HTERT RPE-1 (cell line): ENCODE measurements around the gene FBLN5.
"Not testable (repeated sequence)": the region's sequence is repeated elsewhere in the genome, so short reads cannot be mapped to it uniquely, and the experiment has no call there.

Experiments
- in situ Hi-C: fragments of 300-500 bp; cut with MboI; formaldehyde crosslinking; loops from 4 replicates; pipeline ENCODE4 v1.14.3; 2020; ENCODE audit warnings: low sequenced_read_pairs

FBLN5 gene

DNA sequence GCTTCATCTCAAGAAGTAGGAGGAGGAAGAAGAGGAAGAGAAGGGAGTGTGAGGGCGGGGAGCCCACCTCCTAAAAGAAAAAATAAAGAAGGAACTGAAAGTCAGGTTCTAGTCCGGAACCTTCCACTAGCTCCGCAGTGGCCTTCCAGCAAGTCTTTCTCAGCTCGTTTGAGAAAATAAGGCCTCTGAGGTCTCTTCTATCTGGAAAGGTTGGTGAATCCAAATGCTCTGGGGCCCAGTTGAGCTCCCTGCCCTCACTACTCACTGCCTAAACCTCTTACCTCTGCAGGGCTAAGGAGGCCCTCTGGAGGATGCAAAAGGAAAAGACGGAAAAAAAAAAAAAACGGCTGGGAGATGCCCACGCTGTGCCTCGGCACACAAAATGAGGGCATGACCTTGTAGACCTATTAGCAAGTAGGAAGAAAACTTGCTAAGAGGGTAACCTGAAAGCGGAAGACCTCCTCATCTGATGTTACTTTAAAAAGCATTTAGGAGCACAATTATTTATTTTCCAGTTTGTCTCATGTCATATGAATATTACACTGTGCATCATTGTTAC is 35.9 kb downstream of the FBLN5 start:
- in situ Hi-C loops, result no loop called here

DNA sequence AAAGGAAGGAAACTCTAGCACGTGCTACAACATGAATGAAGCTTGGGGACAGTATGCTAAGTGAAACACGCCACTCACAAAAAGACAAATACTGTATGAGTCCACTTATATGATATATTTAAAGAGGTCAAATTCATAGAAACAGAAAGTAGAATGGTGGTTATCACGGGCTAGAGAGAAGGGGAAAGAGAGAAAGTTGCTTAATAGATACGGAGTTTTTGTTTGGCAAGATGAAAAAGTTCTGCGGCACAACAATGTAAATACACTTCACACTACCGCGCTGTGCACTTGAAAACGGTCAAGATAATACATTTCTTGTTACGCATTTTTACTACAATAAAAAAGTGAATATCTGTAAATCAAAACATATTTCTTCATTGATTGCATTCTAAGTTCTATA is 37.3 kb downstream of the FBLN5 start:
- in situ Hi-C loops, result no loop called here

DNA sequence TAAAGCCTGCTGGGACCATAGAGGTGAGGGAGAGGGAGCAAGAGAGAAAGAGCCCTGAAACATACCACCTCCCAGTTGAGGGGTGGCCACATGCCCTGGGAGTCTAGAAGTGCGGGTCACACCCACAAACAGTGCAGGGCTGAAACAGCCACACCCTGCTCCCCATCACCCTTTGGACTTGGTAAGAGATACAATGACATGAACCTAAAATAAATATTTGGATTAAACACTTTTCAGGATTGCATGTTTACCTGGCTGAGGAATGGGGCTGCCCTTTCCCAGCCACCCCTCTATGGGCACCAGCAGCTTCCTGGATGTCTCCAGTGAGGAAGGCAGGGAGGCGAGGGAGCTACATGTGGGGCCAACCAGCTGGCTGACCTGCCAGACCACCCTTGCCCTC is 41.1 kb downstream of the FBLN5 start:
- in situ Hi-C loops, result no loop called here

DNA sequence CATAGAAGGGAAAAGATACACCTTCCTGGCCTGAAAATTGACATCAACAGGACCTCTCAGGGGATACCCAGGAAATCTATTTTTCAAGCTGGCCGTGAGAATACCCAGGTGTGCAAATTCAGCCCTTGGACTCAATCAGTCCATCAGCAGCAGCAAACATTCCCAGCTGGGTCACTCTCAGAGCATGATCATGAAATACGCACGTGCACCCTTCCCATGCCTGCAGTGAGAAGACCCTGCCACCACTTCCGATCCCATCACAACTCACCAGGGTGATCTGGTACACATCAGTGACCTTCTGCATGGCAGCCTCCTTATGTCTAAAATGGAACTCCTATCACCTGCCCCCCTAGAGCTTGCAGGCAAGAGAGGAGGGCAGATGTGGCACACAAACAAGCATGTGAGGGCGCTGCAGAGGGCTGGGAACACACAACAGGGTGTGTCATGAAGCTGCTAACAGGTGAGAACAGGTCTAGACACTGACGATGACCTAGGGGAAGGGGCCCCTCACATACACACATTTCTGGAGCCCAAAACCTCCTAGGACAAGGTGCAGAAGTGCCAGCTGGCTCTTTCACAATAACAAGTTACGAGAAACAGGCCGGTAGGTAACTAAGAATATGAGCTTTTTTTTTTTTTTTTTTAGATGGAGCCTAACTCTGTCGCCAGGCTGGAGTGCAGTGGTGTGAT is 42.4 kb downstream of the FBLN5 start:
- in situ Hi-C loops, result no loop called here

DNA sequence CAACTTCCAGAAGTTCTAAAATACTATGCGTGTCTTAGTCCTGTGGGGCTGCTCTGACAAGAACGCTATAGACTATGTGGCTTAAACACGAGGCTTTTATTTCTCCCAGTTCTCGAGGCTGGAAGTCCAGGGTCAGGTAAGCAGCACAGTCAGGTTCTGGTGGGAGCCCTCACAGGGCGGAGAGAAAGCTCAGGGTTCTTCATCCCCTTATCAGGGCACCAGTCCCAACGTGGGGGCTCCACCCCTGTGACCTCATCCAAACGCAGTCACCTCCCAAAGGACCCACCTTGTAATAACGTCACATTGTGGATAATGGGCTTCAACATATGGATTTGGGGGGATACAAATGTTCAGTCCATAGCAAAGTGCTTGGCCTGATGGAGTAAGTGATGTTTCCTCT is 43.0 kb downstream of the FBLN5 start:
- in situ Hi-C loops, result no loop called here

DNA sequence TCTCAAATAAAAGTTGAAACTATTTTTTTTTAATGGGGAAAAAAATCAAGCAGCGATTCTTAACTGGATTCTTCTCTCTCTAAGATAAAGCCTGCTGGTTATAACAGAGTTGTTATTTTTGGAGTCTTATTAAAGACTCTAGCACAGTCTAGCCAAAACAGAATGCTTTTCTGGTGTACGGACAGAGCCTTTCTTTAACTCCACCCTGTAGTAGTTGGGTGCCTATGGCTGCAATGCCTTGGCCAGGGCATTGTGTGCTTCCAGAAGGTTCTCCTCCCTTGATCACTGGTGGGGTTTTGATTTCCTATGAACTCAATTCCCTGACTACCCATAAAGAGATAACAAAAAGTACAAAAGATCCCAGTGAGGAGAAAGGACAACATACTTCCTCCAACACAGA is 44.4 kb downstream of the FBLN5 start:
- in situ Hi-C loops, result no loop called here

DNA sequence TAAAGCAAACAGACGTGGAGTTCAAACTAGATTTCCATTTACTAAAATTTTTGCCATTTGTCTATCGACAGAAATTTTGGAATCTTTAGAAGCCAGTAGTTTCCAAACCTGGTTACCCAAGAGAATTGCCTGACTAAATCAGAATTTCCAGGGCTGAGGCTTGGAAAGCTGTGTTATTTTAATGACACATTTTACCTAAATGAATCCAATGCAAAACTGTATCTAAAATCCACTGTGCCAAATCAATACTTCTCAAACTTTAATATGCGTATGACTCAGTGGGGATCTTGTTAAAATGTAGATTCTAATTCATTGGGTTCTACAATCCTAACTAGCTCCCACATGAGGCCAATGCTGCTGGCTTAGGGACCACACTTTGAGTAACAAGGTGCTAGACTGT is 45.2 kb downstream of the FBLN5 start:
- in situ Hi-C loops, result no loop called here

DNA sequence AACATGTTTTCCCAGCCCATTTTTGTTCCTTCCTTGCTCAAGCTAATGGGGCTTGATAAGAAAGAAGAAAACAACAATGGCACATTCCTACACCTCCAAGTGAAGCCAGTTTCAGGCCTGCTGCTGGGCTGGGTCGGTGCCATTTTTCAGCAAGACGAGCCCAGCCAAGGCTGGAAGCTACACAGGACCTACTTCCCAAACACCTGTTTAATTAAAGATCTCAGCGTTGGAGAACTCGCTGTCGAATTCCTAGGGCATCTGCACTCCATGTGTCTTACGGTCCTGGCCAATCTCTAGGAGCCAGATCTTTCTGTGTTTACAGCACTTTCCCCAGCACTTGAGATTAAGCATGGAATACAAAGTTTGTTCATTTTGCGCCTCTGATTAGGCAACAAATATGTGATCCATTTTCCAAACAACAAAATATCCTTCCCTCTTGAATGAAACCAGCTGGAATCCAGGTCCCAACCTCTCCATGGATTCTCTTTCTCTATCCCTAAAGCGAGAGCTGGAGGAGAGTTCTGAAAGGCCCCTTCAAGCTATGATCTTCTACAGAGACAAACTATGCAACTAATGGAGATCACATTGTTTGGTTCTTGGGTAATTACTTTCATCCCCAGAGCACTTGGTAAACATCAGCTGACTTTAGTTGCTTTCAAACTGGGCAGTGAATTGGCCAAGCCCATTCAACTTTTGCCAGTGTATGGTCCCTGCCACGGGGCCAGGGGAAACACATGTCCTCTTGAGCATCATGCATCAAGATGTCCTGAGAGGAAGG is 45.9 kb downstream of the FBLN5 start:
- in situ Hi-C loops, result no loop called here

DNA sequence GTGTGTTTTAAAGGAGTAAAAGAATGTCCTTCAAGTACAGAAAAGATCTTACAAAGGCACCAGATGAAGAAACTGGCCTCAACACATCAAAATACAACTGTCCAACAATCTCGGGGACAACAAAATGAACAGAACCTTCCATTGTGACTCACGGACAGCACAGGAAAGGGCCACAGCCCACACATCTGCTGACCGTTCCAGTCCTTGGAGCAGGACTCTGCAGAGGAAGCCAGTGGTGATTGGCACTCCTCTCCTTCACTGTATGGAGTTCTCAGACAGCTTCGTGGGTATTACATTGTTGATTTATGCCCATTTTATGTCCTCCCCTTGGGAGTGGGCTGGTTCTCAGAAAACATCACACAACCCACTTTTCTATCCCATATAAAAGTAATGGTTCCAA is 47.7 kb downstream of the FBLN5 start:
- in situ Hi-C loops, result no loop called here

DNA sequence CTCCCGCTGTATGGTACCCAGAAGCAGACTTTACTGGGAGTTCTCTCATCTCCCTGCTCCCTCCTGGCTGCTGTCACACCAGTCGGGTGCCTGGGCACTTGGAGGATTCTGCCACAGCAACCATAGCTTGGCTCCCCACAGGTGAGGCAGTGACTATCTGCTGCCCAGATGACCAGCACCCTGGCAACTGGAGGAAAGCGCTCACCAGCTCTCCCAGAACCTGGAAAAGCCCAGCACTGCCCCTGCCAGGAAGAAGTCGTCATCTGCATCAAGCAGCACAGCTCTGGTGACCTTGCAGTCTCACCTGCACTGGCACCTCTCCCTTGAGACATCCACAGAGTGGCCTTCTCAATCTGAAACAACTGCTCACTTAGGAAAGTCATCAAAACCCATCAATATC is 48.3 kb downstream of the FBLN5 start:
- in situ Hi-C loops, result no loop called here

DNA sequence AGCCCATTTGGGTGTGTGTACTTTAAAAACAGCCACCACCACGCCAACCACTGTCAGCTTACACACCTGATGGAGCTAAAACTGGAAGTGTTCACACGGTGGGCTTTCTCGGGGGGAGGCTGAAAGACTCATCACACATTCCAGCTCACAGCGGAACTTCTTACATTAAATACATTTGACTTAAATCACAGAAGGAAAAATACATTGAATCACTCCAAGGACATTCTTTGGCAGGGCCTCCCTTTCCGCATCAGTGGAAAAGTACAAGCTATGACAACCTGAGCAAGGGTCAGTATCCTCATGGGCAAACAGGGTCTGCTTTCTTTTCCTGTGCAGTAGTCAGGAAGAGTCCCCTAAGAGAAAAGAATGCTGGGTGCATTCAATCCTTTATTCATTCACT is 49.1 kb downstream of the FBLN5 start:
- in situ Hi-C loops, result no loop called here

DNA sequence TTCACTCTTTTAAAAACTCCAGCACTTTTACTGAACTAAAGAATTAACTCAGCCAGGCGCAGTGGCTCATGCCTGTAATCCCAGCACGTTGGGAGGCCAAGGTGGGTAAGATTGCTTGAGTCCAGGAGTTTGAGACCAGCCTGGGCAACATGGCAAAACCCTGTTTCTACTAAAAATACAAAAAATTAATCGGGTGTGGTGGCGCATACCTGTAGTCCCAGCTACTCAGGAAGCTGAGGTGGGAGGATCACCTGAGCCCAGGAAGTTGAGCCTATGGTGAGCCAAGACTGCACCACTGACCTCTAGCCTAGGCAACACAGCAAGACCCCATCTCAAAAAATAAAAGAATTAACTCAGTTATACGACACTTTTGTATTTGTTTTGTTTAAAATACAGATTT is 49.8 kb downstream of the FBLN5 start:
- in situ Hi-C loops, result not testable (repeated sequence)

DNA sequence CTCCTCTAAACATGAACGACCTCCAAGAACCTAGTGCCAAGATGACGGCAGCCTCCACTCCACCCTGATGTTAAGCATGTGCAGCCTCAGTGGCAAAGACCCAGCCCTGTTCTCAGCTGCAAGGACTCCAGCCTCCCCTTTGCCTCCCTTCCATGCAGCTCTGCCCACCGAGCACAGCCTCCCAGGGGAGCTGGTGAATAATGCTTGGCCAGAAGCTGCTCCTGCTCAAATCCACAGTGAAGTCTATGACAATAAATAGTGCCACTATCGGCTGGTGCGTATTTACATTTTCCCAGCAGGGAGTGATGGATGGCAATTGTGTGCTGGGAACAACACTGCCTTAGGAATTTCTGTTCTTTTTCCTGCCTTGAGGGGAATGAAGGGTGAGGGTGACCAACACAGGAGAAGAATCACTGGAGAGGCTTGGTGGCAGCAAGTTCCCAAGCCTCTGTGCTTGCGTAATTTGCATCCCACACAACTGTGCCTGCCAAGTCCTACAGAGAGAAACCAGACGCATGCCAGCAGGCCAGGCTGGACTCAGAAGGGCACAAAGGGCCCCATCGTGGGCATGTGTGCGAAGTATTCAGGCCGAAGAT is 50.3 kb downstream of the FBLN5 start:
- in situ Hi-C loops, result no loop called here

DNA sequence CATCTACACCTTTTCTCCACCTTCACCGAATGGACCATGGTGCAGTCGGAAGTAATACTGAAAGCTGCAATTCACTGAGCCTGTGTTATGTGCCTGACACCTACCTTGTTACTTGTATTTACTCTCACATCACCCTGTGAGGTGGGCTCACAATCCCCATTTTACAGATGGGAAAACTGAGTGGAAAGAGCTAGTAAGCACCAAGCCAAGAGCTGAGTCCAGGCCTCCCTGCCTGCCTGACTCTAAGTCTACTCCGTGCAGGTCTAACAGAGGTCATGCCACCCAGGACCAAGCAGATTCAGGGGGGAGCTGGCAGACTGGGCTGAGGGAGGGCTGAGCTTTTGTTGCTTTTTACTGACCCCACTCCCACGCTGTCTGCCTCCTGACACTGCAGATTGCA is 51.1 kb downstream of the FBLN5 start:
- in situ Hi-C loops, result no loop called here

DNA sequence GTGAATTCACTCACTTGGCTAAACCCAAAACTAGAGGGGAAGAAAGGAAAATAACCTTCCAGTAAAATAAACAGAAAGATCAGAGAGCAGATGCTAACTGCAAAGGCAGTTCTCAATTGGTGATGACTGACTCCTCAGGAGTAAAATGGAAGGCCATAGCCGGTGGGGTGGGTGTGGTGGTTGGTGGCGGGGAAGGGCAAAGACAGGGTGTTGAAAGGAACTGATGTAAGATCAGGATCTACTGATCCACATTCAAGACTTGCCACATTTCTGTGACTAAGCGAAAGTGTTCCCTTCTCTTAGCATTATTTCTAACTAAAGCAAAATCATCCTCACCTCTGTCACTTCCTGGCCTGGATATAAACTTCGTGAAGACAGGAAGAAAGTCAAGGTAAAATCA is 53.8 kb downstream of the FBLN5 start:
- in situ Hi-C loops, result no loop called here

DNA sequence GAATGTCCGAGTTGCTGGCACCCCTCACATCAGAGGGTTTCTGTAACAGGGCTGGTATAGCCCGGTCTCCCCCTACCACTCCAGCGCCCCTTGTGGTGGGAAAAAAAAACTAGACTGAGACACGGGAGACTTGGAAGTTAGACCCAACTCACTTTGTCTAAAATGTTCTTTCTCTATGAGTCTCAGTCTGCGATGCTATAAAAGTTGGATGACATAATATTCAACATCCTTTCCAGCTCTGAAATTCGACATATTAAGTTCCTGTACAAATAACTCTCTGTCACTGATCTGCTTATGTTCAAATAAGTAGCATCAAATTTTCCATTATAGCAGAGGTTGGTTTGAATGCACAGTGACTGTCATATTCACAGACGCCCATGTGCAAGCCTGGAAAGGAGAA is 54.5 kb downstream of the FBLN5 start:
- in situ Hi-C loops, result no loop called here

DNA sequence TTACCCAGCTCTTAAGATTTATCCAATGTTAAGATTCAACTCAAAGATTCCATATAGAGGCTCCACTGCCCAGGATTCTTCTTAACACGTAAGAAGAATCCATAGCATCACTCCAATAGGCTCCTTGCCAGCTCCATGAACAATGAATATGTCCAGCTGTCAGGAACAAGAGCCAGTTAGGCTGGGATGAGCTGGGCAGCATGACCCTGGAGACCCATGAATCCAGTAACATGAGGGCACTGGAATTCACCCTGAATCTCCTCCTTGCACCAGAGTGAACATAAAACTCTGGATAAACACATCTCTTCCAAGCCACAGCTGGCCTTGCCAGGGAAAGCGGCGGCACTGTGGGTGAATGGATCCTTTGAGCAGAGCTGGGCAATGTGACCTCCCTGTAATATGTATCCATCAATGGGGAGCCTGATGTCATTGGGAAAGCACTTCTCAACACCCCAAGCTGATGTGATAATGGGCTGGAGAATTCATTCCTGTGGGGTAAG is 55.7 kb downstream of the FBLN5 start:
- in situ Hi-C loops, result no loop called here

DNA sequence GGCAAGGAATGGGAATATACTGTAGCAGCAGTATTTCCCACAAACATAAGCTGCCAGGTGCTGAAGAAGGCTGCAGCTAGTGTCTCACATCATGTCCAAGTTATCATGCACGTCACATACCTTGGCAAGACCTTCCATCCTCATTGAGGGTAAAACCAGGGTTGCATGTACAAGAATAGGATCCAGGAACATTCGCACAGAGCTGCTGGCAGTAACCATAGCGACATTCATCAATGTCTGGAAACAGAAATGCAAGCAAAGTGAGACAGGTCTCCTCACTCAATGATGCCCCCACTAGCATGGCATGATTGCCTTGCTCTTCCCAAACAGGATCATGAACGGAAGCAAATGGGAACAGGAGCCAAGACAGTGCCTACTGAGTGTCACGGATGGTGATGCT is 56.4 kb downstream of the FBLN5 start:
- in situ Hi-C loops, result no loop called here

DNA sequence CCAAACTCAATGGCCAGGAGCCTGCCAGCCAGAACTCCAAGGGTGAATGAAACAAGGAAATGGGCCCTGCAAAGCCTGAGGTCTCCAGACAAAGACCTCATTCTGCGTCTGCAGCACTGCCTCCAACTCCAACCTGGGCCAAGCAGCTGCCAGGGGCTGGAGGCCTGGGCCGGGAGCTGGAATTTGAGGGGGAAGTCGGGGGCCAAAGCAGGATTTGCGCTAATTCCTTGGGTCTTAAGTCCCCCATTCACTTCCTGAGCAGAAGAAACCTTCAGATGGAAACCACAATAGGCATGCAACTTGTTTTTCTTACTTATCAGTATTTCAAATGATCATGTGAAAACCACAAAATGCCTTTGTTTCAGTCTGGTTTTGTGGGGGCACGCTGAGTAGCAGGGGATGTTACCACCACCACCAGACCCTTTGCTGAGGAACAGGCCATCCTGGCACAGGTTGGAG is 57.2 kb downstream of the FBLN5 start:
- in situ Hi-C loops, result no loop called here

DNA sequence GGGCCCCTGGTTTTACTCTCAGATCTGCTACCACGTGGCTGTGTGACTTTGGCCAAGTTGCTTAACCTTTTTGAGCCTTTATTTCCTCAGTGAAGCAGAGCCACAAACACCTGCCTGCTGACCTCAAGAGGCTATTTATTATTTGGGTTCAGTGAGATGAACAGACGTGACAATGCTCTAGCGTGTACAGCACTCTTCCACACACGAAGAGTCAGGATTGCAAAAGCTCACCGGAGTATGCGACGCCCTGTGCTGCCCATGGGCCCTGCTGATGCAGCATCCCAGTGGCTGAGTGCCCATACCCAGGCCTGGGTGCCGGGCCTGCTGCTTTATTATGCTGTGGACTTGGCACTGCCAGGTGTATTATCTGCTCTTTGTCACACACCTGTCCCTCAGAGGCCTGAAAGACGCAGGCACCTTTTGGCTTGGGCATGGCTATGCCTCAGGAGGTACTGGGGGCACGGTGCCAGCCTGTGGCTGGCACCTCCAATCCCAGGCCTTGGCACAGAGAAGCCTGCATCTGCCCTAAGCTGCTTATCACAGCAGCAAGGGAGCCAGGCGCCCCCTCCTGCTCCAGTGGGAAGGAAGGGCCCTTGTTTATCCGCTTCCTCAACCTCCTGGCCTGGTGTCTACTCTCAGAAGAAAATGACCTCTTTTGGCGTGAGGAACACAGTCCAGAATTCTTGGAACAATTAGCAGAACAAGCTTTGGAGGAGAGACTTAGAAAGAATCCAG is 57.9 kb downstream of the FBLN5 start:
- in situ Hi-C loops, result no loop called here
